Retinal pigment epithelial cell (primary cell): ENCODE measurements around the gene PVRIG.
A peak's percentile ranks its signal among the peaks of the same experiment; 100 is the strongest.
"Not testable (repeated sequence)": the region's sequence is repeated elsewhere in the genome, so short reads cannot be mapped to it uniquely, and the experiment has no call there.

Experiments
- DNase-seq: peaks from one replicate; pipeline ENCODE4 v3.0.0-alpha.2; 2010; ENCODE audit warnings: low read depth
- H3K4me3 ChIP-seq: 2 replicates; pipeline ENCODE4 v1.5.1; 2011; ENCODE audit warnings: mild to moderate bottlenecking, low read length, control low read depth, moderate library complexity
- CTCF ChIP-seq: conservative IDR thresholded peaks from 2 replicates; pipeline ENCODE4 v1.5.1; 2011; ENCODE audit warnings: low read depth, low read length, control low read depth, inconsistent platforms

PVRIG gene

GRCh38 chr7:100219801-100220585, at the start of gene PVRIG:
TSS of gene PVRIG (plus strand) at chr7:100219949. CDS start at chr7:100219971, 22 bp downstream.
- DNase-seq, result not testable (repeated sequence)

GRCh38 chr7:100170101-100170897, 49.5 kb upstream of the PVRIG start:
- no peak overlapping the region for H3K4me3 ChIP-seq
- TF ChIP-seq CTCF, result no peak

More at GRCh38 chr7:100219801-100220585, at the start of gene PVRIG:
- not testable (repeated sequence) for H3K4me3 ChIP-seq

GRCh38 chr7:100171087-100171681, 48.6 kb upstream of the PVRIG start:
- TF ChIP-seq CTCF, result no peak
- peak overlapping the region; percentile 29 for H3K4me3 ChIP-seq
- no peak for DNase-seq

More at GRCh38 chr7:100170101-100170897, 49.5 kb upstream of the PVRIG start:
- no peak for DNase-seq

GRCh38 chr7:100171840-100172239, 47.9 kb upstream of the PVRIG start:
- DNase-seq, result no peak
- H3K4me3 ChIP-seq, result no peak overlapping the region

GRCh38 chr7:100173806-100174495, 45.8 kb upstream of the PVRIG start:
- no peak for TF ChIP-seq CTCF
- H3K4me3 ChIP-seq, result no peak overlapping the region
- no peak for DNase-seq

More at GRCh38 chr7:100171840-100172239, 47.9 kb upstream of the PVRIG start:
- TF ChIP-seq CTCF, result no peak

GRCh38 chr7:100174582-100174981, 45.2 kb upstream of the PVRIG start:
- no peak overlapping the region for H3K4me3 ChIP-seq
- DNase-seq, result no peak
- no peak for TF ChIP-seq CTCF

- H3K4me3 ChIP-seq, result no peak overlapping the region
- no peak for TF ChIP-seq CTCF
- no peak for DNase-seq
These were observed 44.3 kb upstream of the PVRIG start for GRCh38 chr7:100175296-100175935.
